Activated T-cell treated with anti-CD3 and anti-CD28 coated beads, Interleukin-2, amount 50 U/mL, for 24 hours (primary cell): ENCODE data around the gene ABCA13.

Experiments used
- DNase-seq: peaks from one replicate; pipeline ENCODE4 v3.0.0-alpha.2; 2020
- H3K27ac Mint-ChIP-seq: 2 replicates; pipeline ENCODE4 v1.8.0; 2020; ENCODE audit warnings: mild to moderate bottlenecking, mixed read lengths
- H3K27me3 Mint-ChIP-seq: 2 replicates; pipeline ENCODE4 v1.8.0; 2020; ENCODE audit warnings: mixed read lengths
- H3K36me3 Mint-ChIP-seq: 2 replicates; pipeline ENCODE4 v1.8.0; 2020; ENCODE audit warnings: low read depth, mixed read lengths
- H3K4me1 Mint-ChIP-seq: 2 replicates; pipeline ENCODE4 v1.8.0; 2020; ENCODE audit warnings: low read depth, mixed read lengths
- H3K4me3 Mint-ChIP-seq: 2 replicates; pipeline ENCODE4 v1.8.0; 2020; ENCODE audit warnings: mild to moderate bottlenecking, moderate library complexity, mixed read lengths
- H3K9me3 Mint-ChIP-seq: 2 replicates; pipeline ENCODE4 v1.8.0; 2020; ENCODE audit warnings: mixed read lengths

ABCA13 gene

DNA sequence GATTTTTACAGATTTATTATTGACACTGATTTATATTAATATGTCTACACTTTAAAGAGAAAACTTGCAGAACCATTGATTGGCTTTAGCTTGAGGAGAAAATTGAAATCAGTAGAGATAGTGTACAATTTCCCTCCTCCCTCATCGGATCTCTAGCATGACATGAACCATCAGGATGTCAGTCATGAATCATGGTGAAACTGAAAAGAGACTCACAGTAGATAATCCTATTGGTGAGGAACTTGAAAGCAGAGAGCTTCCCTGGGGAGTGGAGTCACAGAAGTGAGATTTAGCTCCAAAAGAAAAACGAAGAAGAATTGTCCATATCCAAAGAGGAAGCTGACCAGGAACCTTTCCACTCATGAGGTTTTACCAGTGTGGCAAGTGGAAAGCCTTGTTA, 346.8 kb downstream of the ABCA13 start:
- Mint-ChIP-seq H3K27ac (no peak overlapping the region), H3K36me3 (no peaks in the 10 kb centered on the region), H3K27me3 (no peaks in the 10 kb centered on the region), H3K9me3 (no peaks in the 10 kb centered on the region), H3K4me1 (no peaks in the 10 kb centered on the region), H3K4me3 (no peak overlapping the region)
- no peak for DNase-seq

DNA sequence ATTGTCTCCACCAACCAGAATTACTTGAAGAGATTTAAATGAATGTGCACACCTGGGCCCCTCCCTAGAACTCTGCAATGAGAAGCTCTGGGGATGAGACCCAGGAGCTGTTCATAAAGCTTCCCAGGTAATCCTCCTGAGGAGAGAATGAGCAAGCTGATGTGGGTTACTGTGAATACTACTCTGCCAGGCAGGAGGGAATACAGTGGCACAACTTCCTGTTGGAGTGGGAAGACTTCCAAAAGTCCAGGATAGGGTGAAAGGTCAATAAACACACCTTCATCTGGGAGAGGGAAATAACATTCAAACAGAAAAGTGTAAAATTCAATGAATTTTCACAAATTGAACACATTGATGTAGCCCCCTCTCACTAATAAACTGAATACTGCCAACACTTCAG, 351.4 kb downstream of the ABCA13 start:
- no peak overlapping the region for H3K4me3 Mint-ChIP-seq
- no peaks in the 10 kb centered on the region for H3K27me3 Mint-ChIP-seq
- no peaks in the 10 kb centered on the region for H3K9me3 Mint-ChIP-seq

DNA sequence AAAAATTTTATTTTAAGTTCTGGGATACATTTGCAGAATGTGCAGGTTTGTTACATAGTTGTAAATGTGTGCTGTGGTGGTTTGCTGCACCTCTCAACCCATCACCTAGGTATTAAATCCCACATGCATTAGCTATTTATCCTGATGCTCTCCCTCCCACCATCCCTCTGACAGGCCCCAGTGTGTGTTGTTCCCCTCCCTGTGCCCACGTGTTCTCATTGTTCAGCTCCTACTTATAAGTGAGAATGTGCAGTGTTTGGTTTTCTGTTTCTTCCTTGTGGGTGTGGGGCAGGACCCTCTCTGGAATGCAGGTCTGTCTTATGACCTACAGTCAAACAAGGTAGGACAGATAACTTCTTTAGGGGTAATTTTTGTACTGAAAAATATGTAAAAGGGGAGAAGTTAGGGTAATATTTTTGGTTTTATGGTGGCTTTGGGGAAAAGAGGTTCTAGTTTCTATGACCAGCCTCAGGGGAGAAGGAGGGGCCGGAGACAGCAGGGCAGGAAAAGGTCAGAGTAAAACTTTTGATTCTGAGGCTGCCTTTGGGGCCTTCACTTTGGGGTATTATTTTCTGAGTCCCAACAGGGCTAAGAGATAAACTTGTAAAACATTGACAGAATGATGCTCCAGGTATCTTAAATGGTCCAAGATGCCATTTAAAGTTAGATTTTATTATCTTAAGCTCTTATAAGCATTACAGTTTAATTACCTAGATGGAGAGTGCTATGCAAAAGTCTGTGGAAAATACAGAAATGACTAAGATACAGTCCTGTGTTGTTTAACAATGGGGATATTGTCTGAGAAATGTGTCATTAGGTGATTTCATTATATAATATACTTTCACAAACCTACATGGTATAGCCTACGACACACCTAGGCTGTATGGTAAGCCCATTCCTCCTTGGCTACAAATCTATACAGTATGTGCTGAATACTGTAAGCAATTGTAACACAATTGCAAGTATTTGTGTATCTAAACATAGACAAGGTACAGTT, 354.8 kb downstream of the ABCA13 start:
- no peaks in the 10 kb centered on the region for H3K4me1 Mint-ChIP-seq

More for the DNA sequence above, 351.4 kb downstream of the ABCA13 start:
- Mint-ChIP-seq H3K4me1 (no peaks in the 10 kb centered on the region), H3K36me3 (no peaks in the 10 kb centered on the region), H3K27ac (no peak overlapping the region)
- no peak for DNase-seq

DNA sequence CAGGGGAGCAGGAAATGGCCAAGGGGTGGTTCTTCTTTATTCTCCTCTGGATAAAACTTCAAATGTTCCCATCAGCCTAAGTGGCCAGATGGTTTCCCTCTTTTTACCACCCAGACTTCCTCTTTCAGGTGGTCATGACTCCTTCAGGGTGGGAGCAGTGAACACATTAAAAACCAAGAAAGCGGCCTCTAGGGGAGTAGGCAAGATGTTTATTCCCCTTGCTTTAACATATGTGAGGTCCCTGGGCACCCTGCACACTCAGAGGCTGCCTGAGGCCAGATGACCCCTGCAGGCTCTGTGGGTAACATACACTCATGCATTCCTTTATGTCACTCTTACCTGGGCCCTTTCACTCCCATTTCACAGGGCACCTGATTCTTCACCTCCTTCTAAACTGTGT, 357.4 kb downstream of the ABCA13 start:
- Mint-ChIP-seq H3K36me3 (no peaks in the 10 kb centered on the region), H3K27ac (no peak overlapping the region), H3K9me3 (peaks cover under 1% of the 10 kb centered on the region), H3K4me1 (no peaks in the 10 kb centered on the region), H3K27me3 (no peaks in the 10 kb centered on the region), H3K4me3 (no peak overlapping the region)
- no peak for DNase-seq

More for the DNA sequence above, 354.8 kb downstream of the ABCA13 start:
- Mint-ChIP-seq H3K36me3 (no peaks in the 10 kb centered on the region), H3K27me3 (no peaks in the 10 kb centered on the region), H3K4me3 (no peak overlapping the region), H3K9me3 (no peaks in the 10 kb centered on the region), H3K27ac (no peak overlapping the region)
- no peak for DNase-seq

DNA sequence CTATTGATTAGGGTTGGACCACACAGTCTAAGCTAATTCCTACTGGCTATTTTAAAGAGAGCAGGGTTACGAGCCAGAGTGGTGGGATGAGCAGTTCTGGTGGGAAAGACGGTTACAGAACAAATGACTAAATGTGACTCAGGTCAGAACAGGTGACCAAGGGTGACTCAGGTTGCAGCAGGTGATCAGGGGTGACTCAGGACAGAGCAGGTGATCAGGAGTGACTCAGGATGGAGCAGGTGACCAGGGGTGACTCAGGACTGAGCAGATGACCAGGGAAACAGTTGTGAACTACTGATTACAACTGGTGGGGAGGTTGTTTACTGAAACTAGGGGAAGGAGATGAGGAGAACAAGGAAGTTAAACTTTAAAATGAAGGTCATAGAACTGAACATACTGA, 366.3 kb downstream of the ABCA13 start:
- Mint-ChIP-seq H3K4me3 (no peak overlapping the region), H3K36me3 (no peaks in the 10 kb centered on the region), H3K4me1 (no peaks in the 10 kb centered on the region)

DNA sequence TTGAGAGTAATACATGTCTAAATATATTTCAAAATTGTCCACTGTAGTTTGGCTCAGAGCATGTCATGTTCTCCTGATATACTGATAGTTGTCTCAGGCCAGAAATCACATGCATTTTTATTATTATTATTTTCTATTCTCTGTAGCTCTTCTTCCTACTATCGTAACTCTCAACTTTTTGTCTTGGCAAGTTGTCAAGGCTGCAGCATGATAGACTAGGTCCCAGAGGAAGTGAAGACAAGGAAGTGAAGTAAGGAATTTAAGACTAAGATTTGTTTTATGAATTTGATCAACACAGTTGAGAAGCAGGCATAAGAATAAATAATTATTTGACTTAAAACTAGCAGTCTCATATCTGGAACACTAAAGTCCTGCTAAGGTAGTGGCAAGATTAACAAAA, 369.5 kb downstream of the ABCA13 start:
- no peaks in the 10 kb centered on the region for H3K27me3 Mint-ChIP-seq
- H3K36me3 Mint-ChIP-seq = no peaks in the 10 kb centered on the region
- no peak overlapping the region for H3K4me3 Mint-ChIP-seq
- no peak overlapping the region for H3K27ac Mint-ChIP-seq
- no peak for DNase-seq
- H3K4me1 Mint-ChIP-seq = no peaks in the 10 kb centered on the region
- peaks cover 7% of the 10 kb centered on the region for H3K9me3 Mint-ChIP-seq

More for the DNA sequence above, 366.3 kb downstream of the ABCA13 start:
- Mint-ChIP-seq H3K27ac (no peak overlapping the region), H3K9me3 (peaks cover 11% of the 10 kb centered on the region), H3K27me3 (no peaks in the 10 kb centered on the region)
- DNase-seq = no peak

DNA sequence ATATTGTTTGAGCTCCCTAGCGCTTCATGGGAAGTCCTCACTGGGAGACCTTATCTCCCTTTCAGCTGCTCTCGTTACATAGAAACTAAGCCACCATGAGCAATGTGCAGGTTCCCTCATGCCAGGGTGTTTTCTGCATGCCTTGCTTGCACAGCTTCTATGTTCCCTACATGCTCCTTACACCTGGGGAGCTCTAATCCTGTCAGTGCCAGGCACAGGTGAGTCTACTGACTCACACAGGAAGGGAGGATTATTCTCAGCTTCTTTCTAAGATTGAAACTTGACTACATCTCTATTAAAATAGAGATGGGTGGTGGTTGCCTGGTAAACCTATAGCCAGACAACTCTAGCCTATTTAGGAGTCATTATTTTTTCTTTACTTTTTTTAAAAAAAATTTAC, 377.4 kb downstream of the ABCA13 start:
- Mint-ChIP-seq H3K36me3 (no peaks in the 10 kb centered on the region), H3K9me3 (peaks cover 17% of the 10 kb centered on the region)
- no peak for DNase-seq

DNA sequence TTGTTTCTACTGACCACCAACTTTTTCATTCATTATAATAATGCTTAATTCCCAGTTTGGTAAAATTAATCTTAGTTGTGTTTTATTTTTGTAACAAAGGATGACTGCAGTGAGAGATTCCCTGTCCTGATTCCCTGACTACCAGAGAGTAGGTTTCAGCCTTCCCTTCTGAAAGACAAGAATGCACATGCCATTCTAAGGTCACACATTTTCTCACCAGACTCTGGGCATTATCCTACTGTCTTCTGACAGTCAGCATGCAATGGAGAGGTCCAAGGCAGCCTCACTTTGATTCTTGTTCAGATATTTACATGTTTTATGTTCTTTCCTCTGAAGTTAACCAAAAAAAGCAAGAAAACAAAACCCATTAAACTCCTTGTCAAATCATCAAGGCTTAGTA, 380.4 kb downstream of the ABCA13 start:
- Mint-ChIP-seq H3K36me3 (no peaks in the 10 kb centered on the region), H3K4me3 (no peak overlapping the region), H3K27ac (no peak overlapping the region), H3K9me3 (peaks cover 20% of the 10 kb centered on the region), H3K27me3 (no peaks in the 10 kb centered on the region), H3K4me1 (no peaks in the 10 kb centered on the region)
- DNase-seq = no peak

More for the DNA sequence above, 377.4 kb downstream of the ABCA13 start:
- Mint-ChIP-seq H3K27me3 (no peaks in the 10 kb centered on the region), H3K4me3 (no peak overlapping the region), H3K4me1 (no peaks in the 10 kb centered on the region), H3K27ac (no peak overlapping the region)

DNA sequence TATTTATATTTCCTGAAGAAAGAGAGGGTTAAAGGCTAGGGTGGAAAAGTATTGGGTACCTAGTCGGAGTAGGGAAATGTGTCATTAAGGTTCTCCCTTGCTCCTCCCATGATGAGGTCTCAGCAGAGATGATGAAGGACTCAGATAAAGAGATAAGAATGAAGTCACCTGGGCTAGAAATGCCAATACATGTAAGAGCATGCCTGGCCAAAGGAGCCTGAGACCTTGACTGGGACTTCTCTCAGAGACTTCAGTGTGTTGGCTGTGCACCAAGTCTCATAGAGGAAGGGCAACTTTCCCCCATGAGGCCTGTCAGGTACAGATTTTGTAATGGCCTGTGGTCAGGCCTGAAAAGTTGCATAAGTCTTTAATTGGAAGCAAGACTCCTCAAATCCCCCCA, 392.1 kb downstream of the ABCA13 start:
- Mint-ChIP-seq H3K36me3 (no peaks in the 10 kb centered on the region), H3K4me1 (no peaks in the 10 kb centered on the region), H3K9me3 (no peaks in the 10 kb centered on the region), H3K27ac (no peak overlapping the region), H3K27me3 (no peaks in the 10 kb centered on the region), H3K4me3 (no peak overlapping the region)
- DNase-seq = no peak

DNA sequence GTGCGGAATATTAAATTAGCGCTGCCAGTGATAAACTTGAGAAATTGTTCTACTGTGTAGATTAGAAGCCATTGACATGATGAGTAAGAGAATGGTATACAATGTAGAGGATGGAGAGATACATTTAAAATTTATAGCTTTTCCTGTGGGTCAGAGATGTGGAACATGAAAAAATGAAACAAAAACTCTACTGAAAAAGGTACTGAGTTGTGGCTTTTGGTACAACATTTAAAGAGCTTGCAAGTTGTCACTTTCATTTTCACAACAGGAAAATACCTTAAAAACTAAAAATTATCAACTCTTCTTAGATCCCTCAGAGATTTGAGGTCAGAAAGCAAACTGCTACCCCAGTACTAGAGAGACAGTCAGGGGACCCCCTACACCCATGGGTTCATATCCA, 404.3 kb downstream of the ABCA13 start:
- H3K4me3 Mint-ChIP-seq = no peak overlapping the region
- H3K27me3 Mint-ChIP-seq = no peaks in the 10 kb centered on the region
- no peaks in the 10 kb centered on the region for H3K4me1 Mint-ChIP-seq

DNA sequence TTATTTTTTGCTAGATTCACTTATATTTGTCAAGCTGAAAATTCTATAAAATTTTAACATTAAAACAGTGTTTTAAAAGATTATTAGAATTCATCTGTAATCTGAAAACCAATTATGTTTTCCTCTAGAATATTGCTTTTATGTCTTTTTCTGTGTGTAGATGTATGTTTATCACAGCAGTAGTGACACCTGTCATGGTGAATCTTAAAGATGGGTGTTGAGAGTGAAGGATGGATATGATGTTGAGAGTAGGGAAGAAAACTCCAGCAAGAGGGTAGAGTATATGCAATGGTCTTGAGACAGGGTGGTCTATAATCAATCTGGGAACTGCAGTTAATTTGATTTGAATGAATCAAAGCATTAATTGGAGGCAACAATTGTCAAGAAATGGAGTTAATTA, 416.2 kb downstream of the ABCA13 start:
- no peak overlapping the region for H3K4me3 Mint-ChIP-seq
- H3K9me3 Mint-ChIP-seq = no peaks in the 10 kb centered on the region
- no peaks in the 10 kb centered on the region for H3K27me3 Mint-ChIP-seq
- no peak overlapping the region for H3K27ac Mint-ChIP-seq
- no peaks in the 10 kb centered on the region for H3K4me1 Mint-ChIP-seq
- H3K36me3 Mint-ChIP-seq = no peaks in the 10 kb centered on the region
- DNase-seq = no peak

More for the DNA sequence above, 404.3 kb downstream of the ABCA13 start:
- H3K9me3 Mint-ChIP-seq = no peaks in the 10 kb centered on the region
- H3K27ac Mint-ChIP-seq = no peak overlapping the region
- no peak for DNase-seq
- no peaks in the 10 kb centered on the region for H3K36me3 Mint-ChIP-seq

DNA sequence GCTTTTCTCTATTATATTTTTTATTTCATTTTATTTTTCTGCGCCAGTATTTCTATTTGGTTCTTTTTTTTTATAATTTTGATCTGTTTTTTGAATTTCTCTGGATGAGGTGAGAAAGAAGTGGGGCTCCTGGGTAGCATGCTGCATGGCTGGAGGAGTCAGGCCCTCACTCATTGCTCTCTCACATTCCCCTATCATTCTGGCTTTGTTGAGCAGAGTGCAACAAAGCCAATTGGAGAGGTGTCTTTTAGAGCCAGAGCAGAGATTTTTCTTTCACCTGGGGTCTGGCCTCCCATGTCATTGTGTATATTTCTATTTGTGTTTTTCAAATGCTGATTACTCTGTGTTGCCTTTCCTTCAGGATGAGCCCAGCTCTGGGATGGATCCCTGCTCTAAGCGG, 423.1 kb downstream of the ABCA13 start:
- Mint-ChIP-seq H3K9me3 (no peaks in the 10 kb centered on the region), H3K27ac (no peak overlapping the region), H3K4me1 (no peaks in the 10 kb centered on the region), H3K27me3 (no peaks in the 10 kb centered on the region), H3K4me3 (no peak overlapping the region), H3K36me3 (no peaks in the 10 kb centered on the region)
- DNase-seq = no peak

DNA sequence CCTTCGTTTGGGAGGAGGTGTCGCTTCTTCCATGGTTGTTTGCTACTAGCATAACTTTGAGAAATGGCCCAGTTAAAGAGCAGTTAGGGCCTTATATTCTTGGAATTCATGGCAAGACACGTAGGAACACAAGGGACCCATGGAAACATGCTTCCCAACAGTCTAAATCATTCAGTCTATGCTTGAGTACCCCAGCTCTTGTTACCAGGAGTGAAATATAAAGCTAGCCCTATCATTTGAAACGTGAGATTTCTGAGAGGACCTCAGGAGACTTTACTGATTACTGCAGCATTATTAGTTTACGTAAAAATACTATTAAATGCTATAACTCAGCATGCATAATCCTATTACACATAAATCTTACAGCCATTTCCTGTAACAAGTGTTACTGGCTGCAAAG, 424.5 kb downstream of the ABCA13 start:
- Mint-ChIP-seq H3K27ac (no peak overlapping the region), H3K27me3 (no peaks in the 10 kb centered on the region), H3K4me1 (no peaks in the 10 kb centered on the region), H3K4me3 (no peak overlapping the region), H3K36me3 (no peaks in the 10 kb centered on the region), H3K9me3 (peaks cover under 1% of the 10 kb centered on the region)
- no peak for DNase-seq

DNA sequence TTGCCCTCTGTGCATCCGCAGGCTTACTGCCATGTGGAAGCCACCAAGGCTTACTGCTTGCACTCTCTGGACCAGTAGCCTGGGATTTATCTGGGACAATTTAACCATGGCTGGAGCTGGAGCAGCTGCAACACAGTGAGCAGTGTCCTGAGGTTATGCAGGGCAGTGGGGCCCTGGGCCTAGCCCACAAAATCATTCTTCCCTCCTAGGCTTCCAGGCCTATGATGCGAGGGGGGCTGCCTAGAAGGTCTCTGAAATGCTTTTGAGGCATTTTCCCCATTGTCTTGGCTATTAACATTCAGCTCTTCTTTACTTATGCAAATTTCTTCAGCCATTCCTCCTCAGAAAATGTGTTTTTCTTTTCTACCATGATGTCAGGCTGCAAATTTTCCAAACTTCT, 439.4 kb downstream of the ABCA13 start:
- Mint-ChIP-seq H3K27ac (no peak overlapping the region), H3K27me3 (no peaks in the 10 kb centered on the region), H3K9me3 (peaks cover 2% of the 10 kb centered on the region), H3K4me1 (no peaks in the 10 kb centered on the region), H3K36me3 (no peaks in the 10 kb centered on the region), H3K4me3 (no peak overlapping the region)
- no peak for DNase-seq

DNA sequence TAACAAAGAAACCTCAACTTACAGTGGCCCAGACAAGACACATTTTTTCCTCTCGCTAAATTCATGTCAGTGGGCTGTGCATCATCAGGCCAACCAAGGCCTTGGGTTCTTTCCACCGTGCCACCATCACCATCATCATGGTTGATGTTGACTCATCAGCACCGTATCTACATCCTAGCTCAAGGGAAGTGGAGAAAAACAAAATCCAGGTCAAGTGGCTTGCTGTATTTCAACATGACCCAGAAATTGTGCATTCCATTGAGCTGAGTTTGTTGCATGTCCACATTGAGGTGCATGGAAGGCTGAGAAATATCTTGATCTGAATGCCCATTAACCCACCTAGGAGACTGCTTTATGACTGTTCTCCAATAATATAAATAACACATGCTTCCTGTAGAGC, 440.7 kb downstream of the ABCA13 start:
- no peak overlapping the region for H3K4me3 Mint-ChIP-seq
- no peaks in the 10 kb centered on the region for H3K27me3 Mint-ChIP-seq
- no peak overlapping the region for H3K27ac Mint-ChIP-seq
- DNase-seq = no peak
- no peaks in the 10 kb centered on the region for H3K36me3 Mint-ChIP-seq
- H3K4me1 Mint-ChIP-seq = no peaks in the 10 kb centered on the region
- H3K9me3 Mint-ChIP-seq = peaks cover 2% of the 10 kb centered on the region
